HG03521 (cell line): Measurements from ENCODE around the gene DUS1L.

Source experiments
- ATAC-seq: cut with Tn5 transposase; IDR thresholded peaks from one replicate; pipeline ENCODE4 v1.9.1; 2021; ENCODE audit warnings: mild to moderate bottlenecking, moderate library complexity; ENCODE audit not compliant: unreplicated experiment

DUS1L gene

DNA sequence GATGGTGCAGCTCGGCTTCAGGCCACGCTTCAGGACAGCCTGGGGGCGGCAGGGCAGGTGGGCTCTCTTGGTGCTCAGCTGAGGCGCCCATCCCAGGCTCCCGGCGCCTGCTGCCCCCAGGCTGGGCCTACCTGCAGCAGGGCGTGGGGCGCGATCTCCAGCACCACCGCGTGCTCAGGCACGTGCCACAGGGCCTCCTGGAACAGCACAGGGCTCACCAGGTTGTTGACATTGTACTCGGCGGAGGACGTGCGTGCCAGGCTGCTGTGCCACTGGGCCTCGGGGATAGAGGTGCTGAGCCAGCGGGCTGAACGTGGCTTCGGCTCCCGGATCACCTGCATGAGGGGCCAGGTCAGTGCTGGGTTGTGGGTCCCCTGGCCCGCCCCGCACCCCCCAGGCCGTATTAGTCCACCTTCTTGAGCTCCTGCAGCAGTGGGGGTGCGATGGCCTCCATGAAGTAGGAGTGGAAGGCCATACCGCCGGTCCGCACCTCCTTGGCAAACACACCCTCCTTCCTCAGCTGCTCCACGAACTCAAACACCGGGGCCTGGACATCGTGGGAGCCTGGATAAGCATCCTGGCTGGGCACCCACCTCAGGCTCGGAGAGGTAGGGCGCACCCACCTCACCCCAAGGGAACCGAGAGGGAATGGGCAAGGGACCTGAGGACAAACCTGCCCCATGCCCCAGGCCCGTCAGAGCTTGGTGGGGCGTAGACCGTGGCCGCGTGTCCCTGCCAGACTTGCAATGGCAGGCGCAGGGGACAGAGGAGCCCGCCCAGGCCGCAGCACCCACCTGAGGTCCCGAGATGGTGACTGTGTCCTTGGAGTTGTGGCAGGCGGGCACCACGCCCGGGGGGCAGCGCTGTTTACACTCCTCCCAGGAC lies 23.5 kb upstream of the DUS1L start:
- ATAC-seq, result no peak

DNA sequence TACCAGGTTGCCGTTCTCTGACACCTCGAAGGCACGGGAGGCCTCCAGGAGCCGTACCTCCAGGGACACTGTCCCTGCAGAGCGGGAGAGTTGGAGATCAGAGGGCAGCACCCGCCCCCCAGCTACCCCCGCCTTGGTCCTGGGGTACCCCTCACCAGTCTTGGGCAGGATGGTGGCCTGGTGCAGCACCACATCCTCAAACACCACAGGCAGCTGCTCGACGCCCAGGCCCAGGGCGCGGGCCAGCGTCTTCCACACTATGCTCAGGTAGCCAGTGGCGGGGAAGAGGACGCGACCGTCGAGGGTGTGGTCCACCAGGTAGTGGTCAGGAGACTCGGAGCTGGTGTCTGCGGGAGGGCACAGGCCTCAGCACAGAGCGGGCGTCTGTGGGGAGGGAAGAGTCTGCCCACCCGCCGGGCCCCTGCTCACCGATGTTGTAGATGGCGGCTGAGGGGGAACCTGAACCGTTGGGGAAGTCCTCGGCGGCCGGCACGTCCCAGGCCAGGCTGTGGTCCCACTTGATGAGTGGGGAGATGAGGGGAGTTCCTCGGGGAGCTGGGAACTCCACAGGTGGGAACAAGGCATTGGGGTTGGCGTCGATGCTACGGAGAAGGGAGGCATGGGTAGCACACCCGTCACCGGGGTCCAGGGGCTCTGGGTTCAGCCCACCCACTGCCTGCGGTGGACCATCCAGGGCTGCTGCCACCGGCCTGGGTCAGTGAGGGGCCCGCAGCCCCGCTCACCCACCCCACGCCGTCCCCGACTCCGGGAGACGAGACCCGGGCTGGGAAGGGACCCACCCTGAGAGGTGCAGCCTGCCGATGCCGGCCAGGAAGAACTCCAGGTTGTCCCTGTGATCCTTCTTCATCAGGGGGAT lies 22.6 kb upstream of the DUS1L start:
- ATAC-seq, result no peak

DNA sequence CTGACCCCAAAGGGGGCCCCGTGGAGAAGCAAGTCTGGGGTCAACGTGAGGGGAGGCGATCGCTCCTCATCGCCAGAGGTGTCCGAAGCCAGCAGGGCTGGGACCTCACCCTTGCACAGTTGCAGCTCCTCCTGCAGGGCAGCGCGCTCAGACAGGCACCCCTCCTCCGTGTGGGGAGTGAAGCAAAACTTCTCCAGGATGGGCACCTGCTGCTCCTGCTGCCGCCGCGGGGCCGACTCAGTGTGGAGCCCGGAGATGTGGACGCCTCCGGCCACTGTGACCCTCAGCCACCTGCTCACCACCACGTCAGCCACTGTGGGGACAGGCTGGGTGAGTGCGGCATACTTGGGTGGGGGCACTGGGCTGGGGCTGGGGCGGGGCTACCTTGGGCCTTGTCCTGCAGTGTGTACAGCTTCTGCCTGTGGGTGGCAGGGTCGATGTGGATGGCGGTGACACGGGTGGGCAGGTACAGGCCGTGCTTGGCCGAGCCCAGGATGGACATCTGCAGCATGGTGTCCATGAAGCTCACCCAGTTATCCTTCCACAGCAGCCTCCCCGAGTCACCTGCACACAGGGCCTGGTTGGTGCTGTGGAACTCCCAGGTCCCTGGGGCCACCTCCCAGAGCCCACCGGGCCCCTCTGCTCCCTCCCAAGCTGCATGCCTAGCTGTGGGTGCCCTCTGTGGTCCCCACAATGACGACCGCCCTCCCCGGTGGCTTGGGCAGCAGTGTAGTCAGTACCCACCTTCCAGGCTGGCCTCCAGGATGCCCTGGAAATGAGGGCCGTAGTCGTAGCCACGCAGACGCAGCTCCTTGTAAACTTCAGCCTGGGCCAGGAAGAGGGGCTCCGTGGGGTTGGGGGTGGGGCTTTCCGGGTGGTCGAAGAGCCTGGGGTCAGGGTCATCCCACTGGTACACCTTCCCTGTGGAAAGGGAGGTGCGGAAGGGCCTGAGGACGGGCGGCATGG lies 21.6 kb upstream of the DUS1L start:
- no peak for ATAC-seq

DNA sequence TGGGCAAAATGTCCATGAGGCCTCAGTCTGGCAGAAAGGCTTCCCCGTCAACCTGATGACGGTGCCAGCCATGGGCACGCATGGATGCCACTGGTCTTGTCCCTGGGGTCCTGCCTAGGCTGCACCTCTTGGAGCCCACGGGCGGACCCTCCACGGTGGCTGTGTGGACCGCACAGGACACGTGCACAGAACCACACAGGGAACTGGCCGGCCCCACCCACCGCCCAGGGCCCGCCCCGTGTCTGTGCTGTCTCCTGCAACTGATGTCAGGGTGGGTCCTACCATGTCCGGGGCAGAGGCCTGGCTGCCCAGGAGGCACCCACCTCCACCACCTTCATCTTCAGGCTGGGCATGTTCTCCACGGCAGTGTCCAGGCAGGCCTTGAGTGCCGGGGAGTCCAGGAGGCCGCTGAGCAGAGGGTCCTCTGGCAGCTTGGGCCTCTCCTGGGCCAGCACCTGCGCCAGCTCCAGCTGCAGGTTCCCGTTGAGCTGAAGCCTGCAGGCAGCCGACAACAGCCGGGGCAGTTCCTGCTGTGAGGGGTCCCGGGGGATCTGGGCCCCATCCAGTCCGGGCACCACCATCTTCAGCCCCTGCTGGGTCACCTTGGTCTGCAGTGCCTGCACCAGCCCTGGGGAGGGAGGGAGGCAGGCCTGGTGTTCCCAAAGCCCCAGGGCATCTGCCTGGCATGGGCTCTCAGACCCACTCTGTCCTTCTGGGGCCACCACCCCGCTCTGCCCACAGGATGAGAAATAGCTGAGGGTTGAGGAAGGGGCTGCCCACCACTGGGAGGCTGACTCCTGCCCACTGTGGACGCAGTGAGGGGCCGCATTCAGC lies 20.5 kb upstream of the DUS1L start:
- no peak for ATAC-seq

DNA sequence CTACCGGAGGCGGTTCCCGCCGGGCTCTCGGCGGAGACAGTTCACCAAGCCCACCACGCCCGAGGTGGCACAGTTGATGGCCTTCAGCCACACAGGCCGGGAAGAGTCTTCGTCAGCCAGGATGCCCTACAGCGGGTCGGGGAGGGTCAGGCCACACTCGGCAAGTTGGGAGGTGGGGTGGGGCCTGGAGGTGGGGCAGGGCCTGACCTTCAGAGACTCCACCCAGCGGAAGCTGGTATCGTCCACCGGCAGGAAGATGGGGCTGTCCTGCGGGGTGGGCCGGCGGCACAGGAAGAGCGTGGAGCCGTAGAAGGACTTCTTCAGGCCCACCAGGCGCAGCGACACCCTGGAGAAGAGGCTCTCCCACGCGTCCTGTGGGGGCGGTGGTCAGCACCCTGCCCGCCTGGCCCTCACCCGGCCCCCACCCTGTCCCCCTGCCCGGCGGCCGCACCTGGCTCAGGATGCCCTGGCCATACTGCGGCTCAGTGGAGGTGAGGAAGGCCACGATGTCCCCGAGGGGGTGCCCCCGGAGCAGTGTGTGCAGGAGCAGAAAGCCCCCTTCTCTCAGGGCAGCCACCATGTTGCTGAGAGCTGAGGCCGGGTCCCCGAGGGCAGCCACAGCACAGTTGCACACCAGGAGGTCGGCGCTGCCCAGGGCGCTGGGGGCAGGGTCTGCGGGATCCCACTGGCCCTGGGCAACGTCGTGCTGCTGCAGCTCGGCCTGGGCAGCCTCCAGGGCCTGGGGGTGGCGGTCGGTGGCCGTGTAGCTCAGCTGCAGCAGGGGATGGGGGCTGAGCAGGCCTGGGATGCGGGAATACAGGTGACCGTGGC lies 19.6 kb upstream of the DUS1L start:
- ATAC-seq, result no peak

DNA sequence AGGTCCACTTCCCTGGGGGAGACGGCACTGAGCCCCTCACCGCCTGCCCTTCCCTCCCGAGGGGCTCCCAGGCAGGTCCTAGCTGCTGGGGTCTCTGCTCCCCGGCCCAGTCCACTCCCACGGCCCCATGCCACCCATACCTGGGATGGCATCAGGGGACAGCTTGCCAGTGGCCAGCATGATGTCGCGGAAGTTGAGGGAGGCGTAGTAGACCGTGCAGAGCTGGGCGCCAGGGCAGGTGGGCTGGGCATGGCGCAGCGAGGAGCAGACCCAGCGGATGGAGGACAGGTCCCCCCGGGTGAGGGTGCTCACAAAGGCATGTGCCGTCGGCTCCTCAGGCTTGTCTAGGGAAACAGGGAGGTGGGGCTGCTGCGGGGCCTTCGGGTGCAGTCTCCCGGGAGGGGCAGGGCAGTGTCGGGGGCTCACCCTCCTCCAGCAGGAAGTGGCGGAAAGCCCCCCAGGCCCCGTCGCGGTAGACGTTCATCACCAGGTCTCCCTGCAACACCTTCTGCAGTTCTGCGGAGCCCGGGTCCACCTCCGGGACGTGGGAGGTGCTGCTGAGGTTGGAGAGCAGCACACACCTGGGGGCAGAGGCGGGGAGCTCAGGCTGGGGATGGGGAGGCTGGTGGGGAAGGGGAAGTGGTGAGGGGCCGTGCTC lies 18.9 kb upstream of the DUS1L start:
- ATAC-seq, result no peak

DNA sequence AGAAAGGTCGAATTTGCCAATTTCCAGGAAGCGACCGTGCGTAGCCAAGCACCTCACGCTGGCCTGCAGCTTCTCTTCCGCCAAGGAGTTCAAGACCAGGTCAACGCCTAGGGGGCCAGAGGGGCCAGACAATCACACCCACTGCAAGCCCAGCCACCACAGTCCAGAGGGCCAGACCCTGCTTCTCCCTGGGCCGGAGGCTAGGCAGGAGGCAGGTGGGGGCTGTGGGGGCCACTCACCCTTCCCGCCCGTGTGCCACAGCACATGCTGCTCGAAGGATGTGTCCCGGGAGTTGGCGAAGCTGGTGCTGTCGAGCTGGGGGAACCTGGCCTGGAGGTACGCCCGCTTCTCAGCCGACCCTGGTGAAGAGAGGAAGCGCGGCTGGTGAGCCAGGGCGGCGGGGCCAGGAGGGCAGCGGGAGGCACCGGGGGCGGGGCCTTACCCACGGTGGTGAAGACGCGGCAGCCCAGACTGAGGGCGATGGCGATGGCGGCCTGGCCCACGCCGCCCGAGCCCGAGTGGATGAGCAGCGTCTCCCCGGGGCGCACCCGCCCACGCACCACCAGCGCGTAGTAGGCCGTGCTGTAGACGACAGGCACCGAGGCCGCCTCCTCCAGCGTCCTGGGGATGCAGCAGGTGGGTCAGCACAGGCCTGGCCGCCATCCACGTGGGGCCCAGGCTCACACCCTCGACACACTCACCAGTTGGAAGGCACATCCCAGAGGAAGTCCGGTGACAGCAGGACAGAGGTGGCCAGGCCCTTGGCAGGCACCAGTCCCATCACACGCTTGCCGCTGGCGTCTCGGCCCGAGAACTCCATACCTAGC lies 18.1 kb upstream of the DUS1L start:
- ATAC-seq, result no peak

DNA sequence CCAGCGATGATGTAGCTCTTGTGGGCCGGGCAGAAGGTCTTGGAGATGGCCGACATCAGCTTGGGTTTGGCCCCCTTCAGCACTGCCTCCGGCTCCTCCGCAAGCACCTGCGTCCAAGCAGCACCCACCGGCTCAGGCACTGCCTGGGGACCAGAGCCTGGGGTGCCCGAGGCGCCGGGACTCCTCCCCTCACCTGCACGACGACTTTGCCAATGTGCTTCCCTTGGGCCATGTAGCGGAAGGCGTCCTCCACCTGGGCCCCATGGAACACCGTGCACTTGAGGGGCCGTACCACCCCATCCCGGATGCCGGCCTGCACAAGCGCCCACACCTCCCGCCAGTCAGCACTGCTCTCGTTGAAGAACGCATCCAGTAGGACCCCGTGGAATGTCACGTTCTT lies 17.4 kb upstream of the DUS1L start:
- no peak for ATAC-seq

DNA sequence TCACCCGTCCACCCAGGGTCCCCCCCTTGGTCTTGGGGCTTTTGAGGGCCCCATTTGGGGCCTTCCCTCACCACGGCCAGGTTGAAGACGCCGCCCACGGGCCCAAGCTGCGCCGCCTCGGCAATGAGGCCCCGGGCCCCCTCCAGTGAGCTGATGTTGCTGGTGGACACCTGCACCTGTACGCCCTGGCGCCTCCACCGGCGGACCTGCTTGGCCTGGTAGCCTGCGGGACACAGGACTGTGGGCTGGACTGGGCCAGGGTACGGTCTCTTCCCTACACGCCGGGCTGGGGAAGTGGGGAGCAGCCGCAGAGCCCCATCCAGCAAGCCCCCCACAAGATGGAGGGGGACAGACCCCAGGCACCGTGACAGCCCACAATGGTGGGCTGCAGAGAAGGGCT lies 16.9 kb upstream of the DUS1L start:
- ATAC-seq, result no peak

DNA sequence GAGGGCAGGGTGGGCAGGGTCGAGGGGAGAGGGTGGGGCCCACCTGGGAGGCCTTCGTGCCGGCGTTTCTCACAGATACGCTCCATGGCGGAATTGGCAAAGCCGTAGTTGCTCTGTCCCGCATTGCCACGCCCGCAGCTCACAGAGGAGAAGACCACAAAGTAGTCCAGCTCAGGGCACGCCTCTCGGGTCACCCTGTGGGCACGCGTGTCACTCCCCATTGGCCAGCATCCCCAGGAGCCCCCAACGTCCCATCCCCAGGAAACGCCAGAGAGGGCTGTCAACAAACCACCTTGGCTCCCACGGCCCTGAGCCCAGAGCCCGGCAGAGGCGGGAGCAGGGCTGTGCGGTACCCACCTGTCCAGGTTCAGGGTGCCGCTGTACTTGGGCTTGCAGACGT lies 16.4 kb upstream of the DUS1L start:
- ATAC-seq, result no peak

DNA sequence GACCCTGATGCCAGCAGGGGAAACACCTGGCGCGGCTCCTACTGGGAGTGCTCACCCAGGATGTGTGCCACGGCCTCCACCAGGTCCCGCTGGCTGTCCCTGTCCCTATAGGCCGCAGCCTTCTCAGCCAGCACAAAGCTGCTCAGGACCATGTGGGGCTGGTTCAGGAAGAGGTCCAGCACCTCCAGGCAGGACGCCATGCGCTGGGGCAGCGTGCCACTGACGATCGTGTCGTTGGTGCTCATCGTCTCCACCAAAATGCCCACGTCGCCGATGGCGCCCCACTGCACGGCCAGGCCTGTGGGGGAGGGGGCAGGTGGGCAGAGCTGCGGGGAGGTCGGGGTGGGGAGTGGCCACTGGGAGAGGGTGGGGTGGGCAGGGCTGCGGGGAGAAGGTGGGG lies 15.9 kb upstream of the DUS1L start:
- ATAC-seq, result no peak

DNA sequence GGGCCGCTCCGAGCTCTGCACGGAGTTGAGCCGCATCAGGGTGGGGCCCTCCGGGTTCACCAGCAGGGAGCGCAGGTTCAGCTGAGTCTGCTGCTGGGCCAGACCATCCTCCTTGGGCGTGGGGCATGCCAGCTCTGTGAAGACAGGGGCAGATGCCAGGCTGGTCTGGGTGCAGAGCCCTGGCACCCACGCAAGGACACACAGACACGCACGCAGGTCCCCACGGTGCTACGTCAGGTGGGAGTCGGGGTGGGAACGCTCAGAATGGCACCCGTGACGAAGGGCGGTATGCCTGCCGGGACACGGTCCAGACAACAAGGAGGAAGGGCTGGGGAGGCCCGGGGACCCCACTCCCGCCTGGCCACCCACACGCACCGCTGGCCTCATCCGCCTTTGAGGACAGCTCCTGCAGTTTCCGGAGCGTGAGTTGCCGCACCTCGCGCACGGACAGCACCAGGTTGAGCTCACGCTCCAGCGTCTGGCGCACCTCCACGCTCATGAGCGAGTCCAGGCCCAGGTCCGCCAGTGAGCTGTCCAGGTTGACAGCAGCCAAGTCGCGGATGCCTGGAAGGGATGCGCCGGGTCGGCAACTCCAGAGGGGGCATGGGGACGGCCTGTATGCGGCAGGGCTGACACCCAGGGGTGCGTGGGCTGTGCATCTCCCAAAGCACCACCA lies 15.3 kb upstream of the DUS1L start:
- no peak for ATAC-seq

DNA sequence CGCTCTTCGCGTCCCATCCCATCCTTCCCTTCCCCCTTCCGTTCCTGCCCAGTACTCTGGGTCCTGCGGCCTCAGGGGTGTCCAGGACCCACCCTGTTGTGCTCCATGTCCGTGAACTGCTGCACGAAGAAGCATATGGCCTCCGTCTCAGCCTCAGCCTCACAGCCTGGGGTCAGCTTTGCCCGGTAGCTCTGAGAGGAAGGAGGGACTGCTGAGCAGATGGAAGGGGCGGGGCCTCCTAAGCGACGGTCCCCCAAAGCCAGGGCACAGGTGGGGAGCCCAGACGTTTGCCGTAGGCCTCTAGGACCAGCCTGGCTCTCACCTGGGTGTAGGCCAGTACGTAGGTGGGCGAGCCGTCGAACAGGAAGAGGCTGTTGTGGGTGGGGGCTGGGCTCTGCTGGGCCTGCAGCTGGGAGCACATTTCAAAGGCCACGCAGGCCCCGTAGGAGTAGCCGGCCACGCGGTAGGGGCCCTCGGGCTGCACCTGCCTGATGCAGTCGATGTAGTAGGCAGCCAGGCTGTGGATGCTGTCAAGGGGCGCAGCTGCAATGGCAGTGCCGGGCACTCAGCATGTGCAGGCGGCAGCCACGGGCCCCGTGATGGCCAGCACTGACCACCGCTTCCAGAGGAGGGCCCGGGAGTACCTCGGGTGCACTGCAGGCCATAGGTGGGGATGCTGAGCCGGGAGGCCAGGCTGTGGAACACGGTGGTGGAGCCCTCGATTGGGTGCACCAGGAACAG lies 14.6 kb upstream of the DUS1L start:
- ATAC-seq, result no peak

DNA sequence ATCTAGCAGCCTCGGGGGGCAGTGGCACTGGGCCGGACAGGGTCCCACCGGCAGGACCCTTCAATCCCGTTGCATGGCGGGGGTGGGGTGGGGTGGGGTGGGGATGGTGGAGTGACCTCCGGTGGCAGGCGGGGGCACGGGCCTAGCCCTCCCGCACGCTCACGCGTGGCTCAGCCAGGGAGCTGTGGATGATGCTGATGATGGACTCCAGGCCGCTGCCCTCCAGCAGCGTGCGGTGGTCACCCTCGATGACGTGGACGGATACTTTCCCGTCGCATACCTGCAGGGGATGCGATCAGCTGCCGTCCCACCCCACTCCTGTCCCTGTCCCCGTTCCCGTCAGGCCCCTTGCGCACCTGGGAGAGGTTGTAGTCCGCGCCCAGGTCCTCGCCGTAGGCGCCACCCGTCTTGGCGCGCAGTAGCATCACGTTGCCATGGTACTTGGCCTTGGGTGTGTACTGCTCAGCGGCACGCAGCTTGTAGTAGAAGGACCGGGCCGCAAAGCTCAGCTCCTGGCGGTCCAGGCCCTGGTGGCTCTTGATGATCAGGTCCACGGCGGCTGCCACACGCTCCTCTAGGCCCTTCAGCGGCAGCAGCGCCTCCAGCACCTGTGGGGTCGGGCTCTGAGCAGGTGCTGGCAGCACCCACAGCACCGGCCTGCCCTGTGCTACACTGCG lies 13.5 kb upstream of the DUS1L start:
- no peak for ATAC-seq

DNA sequence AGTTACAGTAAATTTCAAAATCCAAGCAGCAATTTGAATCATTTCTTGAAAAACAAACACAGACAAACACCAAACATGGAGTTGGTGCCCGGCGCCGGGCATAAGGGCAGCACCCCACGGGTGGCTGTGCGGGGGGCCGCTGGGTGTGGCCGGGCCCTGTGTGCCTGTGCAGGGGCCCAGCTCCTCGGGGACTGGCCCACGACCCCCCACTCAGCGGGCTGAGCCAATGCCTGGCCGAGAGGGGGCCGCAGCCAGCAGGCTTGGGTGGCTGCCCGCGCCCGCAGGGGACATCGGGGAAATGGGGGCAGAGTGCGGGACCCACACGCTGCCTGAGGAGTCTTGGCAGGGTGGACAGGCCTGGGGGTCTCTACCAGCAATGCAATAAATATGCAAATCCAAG lies 12.8 kb upstream of the DUS1L start:
- ATAC-seq, result no peak
